H9 (cell line): ENCODE data around the gene IQCE. TPM values are rescaled to one million over a fixed set of nuclear protein-coding genes. Genes with fewer than 3 reads are reported as not detected.
A peak's percentile ranks its signal among the peaks of the same experiment; 100 is the strongest.

Experiments used
- DNase-seq: peaks from one replicate; pipeline ENCODE4 v3.0.0-alpha.2; 2017
- H2AFZ ChIP-seq: one replicate; pipeline ENCODE4 v1.6.1; 2013; ENCODE audit warnings: mild to moderate bottlenecking, low read length, control low read depth, moderate library complexity
- H2AK5ac ChIP-seq: 2 replicates; pipeline ENCODE4 v1.6.1; 2013; ENCODE audit warnings: low read length, control low read depth, mixed read lengths; ENCODE audit not compliant: insufficient read length
- H2BK120ac ChIP-seq: one replicate; pipeline ENCODE4 v1.6.1; 2013; ENCODE audit warnings: low read depth, mild to moderate bottlenecking, low read length, control low read depth, inconsistent platforms; ENCODE audit not compliant: poor library complexity, severe bottlenecking
- H2BK12ac ChIP-seq: 2 replicates; pipeline ENCODE4 v1.6.1; 2013; ENCODE audit warnings: low read length, control low read depth, mixed read lengths, low read depth; ENCODE audit not compliant: insufficient read length
- H2BK15ac ChIP-seq: 2 replicates; pipeline ENCODE4 v1.6.1; 2013; ENCODE audit warnings: low read depth, low read length, control low read depth
- H2BK20ac ChIP-seq: one replicate; pipeline ENCODE4 v1.6.1; 2013; ENCODE audit warnings: low read depth, mild to moderate bottlenecking, low read length, control low read depth, inconsistent platforms; ENCODE audit not compliant: poor library complexity, severe bottlenecking
- H2BK5ac ChIP-seq: 2 replicates; pipeline ENCODE4 v1.6.1; 2013; ENCODE audit warnings: low read length, control low read depth, mixed read lengths; ENCODE audit not compliant: insufficient read length
- H3K14ac ChIP-seq: 2 replicates; pipeline ENCODE4 v1.6.1; 2013; ENCODE audit warnings: low read length, control low read depth; ENCODE audit not compliant: insufficient read depth
- H3K18ac ChIP-seq: 2 replicates; pipeline ENCODE4 v1.6.1; 2013; ENCODE audit warnings: low read depth, mild to moderate bottlenecking, mixed read lengths, low read length, control low read depth; ENCODE audit not compliant: insufficient read length
- H3K23ac ChIP-seq: 2 replicates; pipeline ENCODE4 v1.6.1; 2013; ENCODE audit warnings: low read length, control low read depth, mixed read lengths, low read depth; ENCODE audit not compliant: insufficient read length
- H3K23me2 ChIP-seq: 2 replicates; pipeline ENCODE4 v1.6.1; 2013; ENCODE audit warnings: low read depth, mild to moderate bottlenecking, mixed read lengths, low read length, control low read depth; ENCODE audit not compliant: insufficient read length, poor library complexity, severe bottlenecking
- H3K27ac ChIP-seq: 2 replicates; pipeline ENCODE4 v1.5.1; 2013; ENCODE audit warnings: low read length, control low read depth, mixed read lengths, low read depth; ENCODE audit not compliant: insufficient read length
- H3K27me3 ChIP-seq: 2 replicates; pipeline ENCODE4 v1.6.1; 2013; ENCODE audit warnings: low read length, control low read depth, inconsistent platforms; ENCODE audit not compliant: insufficient read depth
- H3K4ac ChIP-seq: 2 replicates; pipeline ENCODE4 v1.6.1; 2013; ENCODE audit warnings: low read depth, mild to moderate bottlenecking, control low read depth, inconsistent platforms, low read length, moderate library complexity
- H3K4me1 ChIP-seq: 2 replicates; pipeline ENCODE4 v1.6.1; 2013; ENCODE audit warnings: low read length, control low read depth, inconsistent platforms; ENCODE audit not compliant: insufficient read depth
- H3K4me2 ChIP-seq: 2 replicates; pipeline ENCODE4 v1.6.1; 2013; ENCODE audit warnings: low read length, control low read depth, mixed read lengths; ENCODE audit not compliant: insufficient read length, insufficient read depth
- H3K56ac ChIP-seq: 2 replicates; pipeline ENCODE4 v1.6.1; 2013; ENCODE audit warnings: low read depth, mild to moderate bottlenecking, mixed read lengths, low read length, control low read depth; ENCODE audit not compliant: insufficient read length
- H3K79me1 ChIP-seq: 2 replicates; pipeline ENCODE4 v1.6.1; 2013; ENCODE audit warnings: low read depth, mild to moderate bottlenecking, moderate library complexity, low read length, control low read depth, inconsistent platforms; ENCODE audit not compliant: insufficient read depth, poor library complexity, severe bottlenecking
- H3K79me2 ChIP-seq: 2 replicates; pipeline ENCODE4 v1.6.1; 2013; ENCODE audit warnings: low read length, control low read depth, inconsistent platforms; ENCODE audit not compliant: insufficient read depth
- H3K9ac ChIP-seq: 2 replicates; pipeline ENCODE4 v1.6.1; 2013; ENCODE audit warnings: low read length, control low read depth, mixed read lengths; ENCODE audit not compliant: insufficient read length; ENCODE audit errors: extremely low read depth
- H3K9me3 ChIP-seq: one replicate; pipeline ENCODE4 v1.6.1; 2013; ENCODE audit warnings: low read depth, low read length, inconsistent platforms; ENCODE audit not compliant: control insufficient read depth
- H3T11ph ChIP-seq: one replicate; pipeline ENCODE4 v1.6.1; 2013; ENCODE audit warnings: mild to moderate bottlenecking, low read length, control low read depth, inconsistent platforms
- H4K20me1 ChIP-seq: one replicate; pipeline ENCODE4 v1.6.1; 2013; ENCODE audit not compliant: control insufficient read depth, insufficient read length, insufficient read depth
- H4K5ac ChIP-seq: 2 replicates; pipeline ENCODE4 v1.6.1; 2013; ENCODE audit warnings: low read depth, mild to moderate bottlenecking, mixed read lengths, low read length, control low read depth; ENCODE audit not compliant: insufficient read length
- H4K8ac ChIP-seq: replicated peaks from 2 replicates; pipeline ENCODE4 v1.6.1; 2013; ENCODE audit warnings: low read length, control low read depth, mixed read lengths, low read depth; ENCODE audit not compliant: insufficient read length
- H4K91ac ChIP-seq: 2 replicates; pipeline ENCODE4 v1.6.1; 2013; ENCODE audit warnings: low read depth, mild to moderate bottlenecking, moderate library complexity, mixed read lengths, low read length, control low read depth; ENCODE audit not compliant: insufficient read length
- H3K27ac Mint-ChIP-seq, 3 experiments: 2 replicates in 2 of 3; 3 replicates in 1 of 3; pipeline ENCODE4 v1.8.0; 2020 to 2021; ENCODE audit warnings: mixed read lengths in 3 of 3, mild to moderate bottlenecking in 1 of 3, moderate library complexity in 1 of 3
- H3K27me3 Mint-ChIP-seq: 2 replicates; pipeline ENCODE4 v1.8.0; 2021; ENCODE audit warnings: low read depth, mild to moderate bottlenecking, moderate library complexity, mixed read lengths
- H3K36me3 Mint-ChIP-seq, 3 experiments: 2 replicates in 2 of 3; 3 replicates in 1 of 3; pipeline ENCODE4 v1.8.0; 2020 to 2021; ENCODE audit warnings: low read depth in 3 of 3, mixed read lengths in 3 of 3; ENCODE audit not compliant: insufficient read depth in 1 of 3
- H3K4me1 Mint-ChIP-seq, 2 experiments: 2 replicates each; pipeline ENCODE4 v1.8.0; 2020; ENCODE audit warnings: mixed read lengths in 2 of 2
- H3K4me3 Mint-ChIP-seq, 2 experiments: 2 replicates in 1 of 2; 3 replicates in 1 of 2; pipeline ENCODE4 v1.8.0; 2020 to 2021; ENCODE audit warnings: mild to moderate bottlenecking in 2 of 2, mixed read lengths in 2 of 2, moderate library complexity in 1 of 2
- H3K9me3 Mint-ChIP-seq, 2 experiments: 2 replicates in 1 of 2; 3 replicates in 1 of 2; pipeline ENCODE4 v1.8.0; 2020; ENCODE audit warnings: mild to moderate bottlenecking in 2 of 2, mixed read lengths in 2 of 2, moderate library complexity in 1 of 2
- WGBS: extraction: QIAGEN DNeasy Blood & Tissue Kit; methylation state at CpG from one replicate; pipeline ENCODE4 v1.1.7; 2013; ENCODE audit warnings: missing lambda C conversion rate, low lambda C conversion rate, mixed read lengths; ENCODE audit not compliant: insufficient read length; ENCODE audit errors: extremely low coverage; 5-methylcytosine and 5-hydroxymethylcytosine counted together
- total RNA-seq: library from RNA; stranded (reverse); gene quantifications from 2 replicates; pipeline ENCODE4 v1.2.1, GENCODE V29; 2021
- TF ChIP-seq, protein P1 (sequence below): fragments of 200-600 bp; sonication (generic); conservative IDR thresholded peaks from 3 replicates; pipeline ENCODE4 v1.8.0; 2021; ENCODE audit warnings: antibody characterized with exemption, mild to moderate bottlenecking

The IQCE gene
- total RNA-seq, 1 experiment from 2014 or later = 7.0 TPM

DNA sequence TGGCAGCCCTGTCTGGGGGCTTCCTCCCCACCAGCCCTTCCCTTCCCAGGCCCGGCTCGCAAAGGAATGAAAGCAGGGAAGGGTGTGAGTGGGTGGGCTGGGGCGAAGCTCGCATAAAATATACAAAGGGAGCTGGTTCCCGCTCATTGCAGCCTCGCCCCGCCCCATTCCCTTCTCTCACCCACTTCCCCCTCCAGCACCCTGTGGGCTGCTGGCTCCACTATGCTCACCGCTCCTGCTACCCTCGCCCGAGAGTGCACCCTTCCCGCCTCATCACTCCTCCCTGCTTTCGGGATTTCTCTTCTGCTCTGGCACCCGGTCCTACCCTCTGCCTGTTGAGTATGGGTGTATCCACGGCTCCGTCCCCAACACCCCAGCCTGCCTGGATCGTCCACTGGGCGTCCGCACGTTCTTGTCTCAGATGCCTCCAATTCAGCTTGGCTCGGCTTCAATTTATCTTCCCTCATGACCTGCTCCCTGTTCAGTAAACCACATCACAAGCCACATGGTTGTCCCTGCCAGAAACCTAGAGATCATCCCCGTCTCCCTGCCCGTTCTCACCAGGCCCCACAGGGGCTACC lies 58.6 kb downstream of the IQCE start:
- Histone ChIP-seq H3T11ph (no peak overlapping the region), H3K56ac (no peak overlapping the region), H3K9me3 (no peaks in the 10 kb centered on the region), H3K4ac (no peak overlapping the region), H2BK15ac (no peak overlapping the region), H3K4me1 (peaks cover 9% of the 10 kb centered on the region; the same call in 1 of the 2 replicates), H3K79me1 (no peaks in the 10 kb centered on the region), H3K4me2 (no peak overlapping the region), H2BK5ac (no peak overlapping the region), H2AK5ac (no peak overlapping the region), H3K9ac (no peak overlapping the region), H4K5ac (no peak overlapping the region), H2BK120ac (no peak overlapping the region), H4K20me1 (no peaks in the 10 kb centered on the region), H4K8ac (no peak overlapping the region), H3K23me2 (no peaks in the 10 kb centered on the region), H2AFZ (no peak overlapping the region), H4K91ac (no peak overlapping the region), H3K18ac (no peak overlapping the region), H3K23ac (no peak overlapping the region), H3K27me3 (no peaks in the 10 kb centered on the region), H3K14ac (no peak overlapping the region), H3K79me2 (no peaks in the 10 kb centered on the region), H3K27ac (no peak overlapping the region), H2BK20ac (no peak overlapping the region), H2BK12ac (no peak overlapping the region)
- Mint-ChIP-seq H3K9me3 (no peaks in the 10 kb centered on the region; a peak in 2 of 5 replicates), H3K27me3 (peaks cover 4% of the 10 kb centered on the region), H3K4me1 (peaks cover 34 to 50% of the 10 kb centered on the region in 2 experiments), H3K4me3 (peak overlapping the region in 1 of 2 experiments; percentile 16; a peak in 1 of 5 replicates), H3K27ac (peak overlapping the region in 2 of 3 experiments; percentile 6 to 10; a peak in 2 of 7 replicates), H3K36me3 (no peaks in the 10 kb centered on the region)
- no CpG with 5 or more reads among the region's 22 CpGs for WGBS
- no peak for DNase-seq
- TF ChIP-seq, protein P1, sequence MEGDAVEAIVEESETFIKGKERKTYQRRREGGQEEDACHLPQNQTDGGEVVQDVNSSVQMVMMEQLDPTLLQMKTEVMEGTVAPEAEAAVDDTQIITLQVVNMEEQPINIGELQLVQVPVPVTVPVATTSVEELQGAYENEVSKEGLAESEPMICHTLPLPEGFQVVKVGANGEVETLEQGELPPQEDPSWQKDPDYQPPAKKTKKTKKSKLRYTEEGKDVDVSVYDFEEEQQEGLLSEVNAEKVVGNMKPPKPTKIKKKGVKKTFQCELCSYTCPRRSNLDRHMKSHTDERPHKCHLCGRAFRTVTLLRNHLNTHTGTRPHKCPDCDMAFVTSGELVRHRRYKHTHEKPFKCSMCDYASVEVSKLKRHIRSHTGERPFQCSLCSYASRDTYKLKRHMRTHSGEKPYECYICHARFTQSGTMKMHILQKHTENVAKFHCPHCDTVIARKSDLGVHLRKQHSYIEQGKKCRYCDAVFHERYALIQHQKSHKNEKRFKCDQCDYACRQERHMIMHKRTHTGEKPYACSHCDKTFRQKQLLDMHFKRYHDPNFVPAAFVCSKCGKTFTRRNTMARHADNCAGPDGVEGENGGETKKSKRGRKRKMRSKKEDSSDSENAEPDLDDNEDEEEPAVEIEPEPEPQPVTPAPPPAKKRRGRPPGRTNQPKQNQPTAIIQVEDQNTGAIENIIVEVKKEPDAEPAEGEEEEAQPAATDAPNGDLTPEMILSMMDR = no peak
